ENCODE measurements around the gene DDX42.

DDX42 gene

GRCh38 chr17:63843910-63844677, 70.1 kb downstream of the DDX42 start:
- DNase-seq (ENCODE audit: low read depth), result no peak
- peak overlapping the region; percentile 69 for H3K4me3 ChIP-seq (ENCODE audit: low read length)
- TF ChIP-seq, protein P1, sequence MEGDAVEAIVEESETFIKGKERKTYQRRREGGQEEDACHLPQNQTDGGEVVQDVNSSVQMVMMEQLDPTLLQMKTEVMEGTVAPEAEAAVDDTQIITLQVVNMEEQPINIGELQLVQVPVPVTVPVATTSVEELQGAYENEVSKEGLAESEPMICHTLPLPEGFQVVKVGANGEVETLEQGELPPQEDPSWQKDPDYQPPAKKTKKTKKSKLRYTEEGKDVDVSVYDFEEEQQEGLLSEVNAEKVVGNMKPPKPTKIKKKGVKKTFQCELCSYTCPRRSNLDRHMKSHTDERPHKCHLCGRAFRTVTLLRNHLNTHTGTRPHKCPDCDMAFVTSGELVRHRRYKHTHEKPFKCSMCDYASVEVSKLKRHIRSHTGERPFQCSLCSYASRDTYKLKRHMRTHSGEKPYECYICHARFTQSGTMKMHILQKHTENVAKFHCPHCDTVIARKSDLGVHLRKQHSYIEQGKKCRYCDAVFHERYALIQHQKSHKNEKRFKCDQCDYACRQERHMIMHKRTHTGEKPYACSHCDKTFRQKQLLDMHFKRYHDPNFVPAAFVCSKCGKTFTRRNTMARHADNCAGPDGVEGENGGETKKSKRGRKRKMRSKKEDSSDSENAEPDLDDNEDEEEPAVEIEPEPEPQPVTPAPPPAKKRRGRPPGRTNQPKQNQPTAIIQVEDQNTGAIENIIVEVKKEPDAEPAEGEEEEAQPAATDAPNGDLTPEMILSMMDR (conservative IDR thresholded peaks at IDR 0.05; ENCODE audit: low read length), result no peak

DNA sequence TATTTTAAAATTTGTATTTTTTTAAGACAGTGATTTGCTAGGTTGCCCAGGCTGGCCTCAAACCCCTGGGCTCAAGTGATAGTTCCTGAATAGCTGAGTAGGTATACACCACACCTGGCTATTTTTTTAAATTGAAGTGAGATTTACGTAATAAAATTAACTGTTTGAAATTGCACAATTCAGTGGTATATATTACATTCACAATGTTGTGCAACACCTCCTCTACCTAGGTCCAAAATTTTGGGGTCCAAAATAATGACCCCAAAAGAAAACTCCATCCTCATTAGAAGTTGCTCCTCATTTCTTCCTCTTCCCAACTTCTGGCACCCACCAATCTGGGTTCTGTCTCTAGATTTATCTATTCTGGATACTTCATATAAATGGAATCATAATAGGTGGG, 71.5 kb downstream of the DDX42 start:
- TF ChIP-seq, protein P1 (conservative IDR thresholded peaks at IDR 0.05; ENCODE audit: low read length), result no peak
- no peak overlapping the region for H3K4me3 ChIP-seq (ENCODE audit: low read length)
- DNase-seq (ENCODE audit: low read depth), result no peak

DNA sequence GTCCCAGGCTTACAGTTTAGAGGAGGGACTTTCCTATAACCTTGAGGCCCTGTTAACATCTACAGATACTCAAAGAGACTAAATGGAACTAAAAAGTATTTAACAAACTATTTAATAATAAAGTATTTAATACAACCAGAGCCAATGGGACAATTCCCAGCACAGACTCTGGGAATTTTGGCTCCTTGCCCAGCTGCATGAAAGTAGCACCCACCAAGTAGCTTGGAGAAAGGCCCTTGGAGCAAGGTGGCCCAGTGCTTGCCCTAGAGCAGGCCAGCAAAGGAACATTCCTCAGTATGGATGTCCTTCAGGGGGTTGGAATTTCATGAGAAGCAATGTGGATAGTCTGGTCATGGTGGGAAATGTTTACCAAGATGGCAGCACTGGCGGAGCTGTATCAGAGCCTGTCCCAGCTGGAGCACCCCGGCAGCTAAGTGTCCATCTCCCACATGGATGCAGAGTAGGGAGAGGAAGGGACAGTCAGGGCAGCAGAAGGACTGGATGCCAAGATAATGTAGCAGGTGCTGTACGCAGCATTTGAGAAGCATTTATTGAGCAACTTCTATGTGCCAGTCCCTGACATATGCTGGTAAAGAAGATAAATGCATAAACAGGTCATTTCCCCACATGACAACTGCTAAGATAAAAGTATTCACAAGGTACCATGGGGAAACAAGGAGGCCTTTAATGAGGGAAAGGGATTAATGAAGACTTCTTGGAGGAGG, 73.7 kb downstream of the DDX42 start:
- TF ChIP-seq, protein P1 (conservative IDR thresholded peaks at IDR 0.05; ENCODE audit: low read length), result no peak
- DNase-seq (ENCODE audit: low read depth), result no peak
- no peak overlapping the region for H3K4me3 ChIP-seq (ENCODE audit: low read length)

GRCh38 chr17:63848834-63849689, 75.1 kb downstream of the DDX42 start:
- DNase-seq (ENCODE audit: low read depth), result peak; percentile 89
- H3K4me3 ChIP-seq (ENCODE audit: low read length), result peak overlapping the region; percentile 54
- TF ChIP-seq, protein P1 (conservative IDR thresholded peaks at IDR 0.05; ENCODE audit: low read length), result peak; percentile 48

- H3K4me3 ChIP-seq (ENCODE audit: low read length), result no peak overlapping the region
- TF ChIP-seq, protein P1 (conservative IDR thresholded peaks at IDR 0.05; ENCODE audit: low read length), result no peak
- no peak for DNase-seq (ENCODE audit: low read depth)
These were observed 76.4 kb downstream of the DDX42 start for GRCh38 chr17:63850401-63850800.

- DNase-seq (ENCODE audit: low read depth), result no peak
- H3K4me3 ChIP-seq (ENCODE audit: low read length), result no peak overlapping the region
- TF ChIP-seq, protein P1 (conservative IDR thresholded peaks at IDR 0.05; ENCODE audit: low read length), result no peak
These were observed 79.3 kb downstream of the DDX42 start for GRCh38 chr17:63853260-63853659.

Measured in AG10803 (cell line).